HG03060 (cell line): ENCODE measurements around the gene SNCB.
"Not testable (repeated sequence)": the region's sequence is repeated elsewhere in the genome, so short reads cannot be mapped to it uniquely, and the experiment has no call there.

Source experiments
- ATAC-seq: cut with Tn5 transposase; IDR thresholded peaks from one replicate; pipeline ENCODE4 v1.9.1; 2021; ENCODE audit warnings: low read depth, moderate number of reproducible peaks; ENCODE audit not compliant: unreplicated experiment

SNCB gene

GRCh38 chr5:176606032-176606431 is 24.3 kb downstream of the SNCB start:
- ATAC-seq = no peak

DNA sequence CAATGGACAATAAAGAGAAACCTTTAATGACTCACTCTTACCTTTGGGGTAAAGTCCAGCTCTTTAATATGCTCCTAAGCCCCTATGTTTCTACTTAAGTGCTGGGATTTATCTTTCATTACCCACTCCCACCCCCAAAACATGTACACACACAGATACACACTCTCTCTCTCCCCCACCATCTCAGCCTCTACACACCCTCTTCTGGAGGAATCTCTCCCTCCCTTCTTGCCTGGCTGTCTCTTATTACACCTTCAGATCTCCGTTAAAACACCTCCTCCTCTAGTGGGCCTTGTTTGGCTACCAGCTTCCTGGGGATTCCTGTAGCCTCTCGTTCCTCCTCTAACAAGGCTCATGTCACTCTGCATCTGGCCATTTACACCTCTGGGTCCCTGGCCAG is 27.2 kb downstream of the SNCB start:
- no peak for ATAC-seq

DNA sequence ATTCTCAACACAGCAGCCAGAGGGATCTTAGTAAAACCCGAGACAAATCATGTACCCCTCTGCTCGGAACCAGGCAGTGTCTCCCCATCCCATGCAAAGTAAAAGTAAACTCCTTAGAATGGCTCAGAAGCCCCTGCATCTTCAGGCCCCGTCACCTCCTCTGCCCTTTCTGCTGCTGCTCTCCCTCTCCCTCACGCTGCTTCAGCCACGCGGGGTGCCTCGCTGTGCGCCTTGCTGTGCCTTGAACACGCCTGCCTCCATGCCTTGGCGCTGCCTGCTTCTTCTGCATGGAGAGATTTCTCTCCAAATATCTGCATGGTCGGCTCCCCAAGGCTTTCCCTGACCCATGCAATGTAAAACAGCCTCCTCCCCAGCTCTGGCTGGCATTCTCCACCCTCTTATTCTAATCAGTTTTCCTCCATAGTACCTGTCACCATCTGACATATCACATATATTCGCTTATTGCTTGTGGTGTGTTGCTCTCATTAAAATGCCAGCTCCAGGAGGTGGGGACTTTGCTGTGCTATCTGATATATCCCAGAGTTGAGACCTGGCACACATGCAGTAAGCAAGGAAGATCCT is 28.3 kb downstream of the SNCB start:
- ATAC-seq = no peak

DNA sequence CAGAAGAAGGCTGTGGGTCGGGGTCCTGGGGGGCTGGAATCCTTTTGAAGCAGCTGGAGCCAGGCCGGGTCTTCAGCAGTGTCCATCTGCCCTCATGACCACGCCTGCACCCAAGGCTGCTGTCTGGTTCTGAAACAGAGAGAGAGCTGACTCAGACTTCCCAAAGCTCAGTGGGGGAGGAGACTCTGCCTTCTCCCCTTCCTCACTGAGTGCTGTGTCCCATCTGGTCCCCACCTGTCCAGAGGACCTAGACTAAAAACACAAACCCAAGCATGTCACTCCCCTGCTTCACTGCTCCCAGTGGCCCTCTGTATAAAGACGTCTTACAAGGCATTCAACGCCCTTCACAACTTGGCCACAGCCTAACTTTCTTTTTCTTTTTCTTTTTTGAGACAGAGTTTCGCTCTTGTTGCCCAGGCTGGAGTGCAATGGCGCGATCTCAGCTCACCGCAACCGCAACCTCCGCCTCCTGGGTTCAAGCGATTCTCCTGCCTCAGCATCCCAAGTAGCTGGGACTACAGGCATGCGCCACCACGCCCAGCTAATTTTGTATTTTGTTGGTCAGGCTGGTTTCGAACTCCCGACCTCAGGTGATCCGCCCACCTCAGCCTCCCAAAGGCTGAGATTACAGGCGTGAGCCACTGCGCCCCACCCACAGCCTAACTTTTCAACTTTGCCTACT is 30.4 kb downstream of the SNCB start:
- not testable (repeated sequence) for ATAC-seq

GRCh38 chr5:176597417-176598389 is 32.6 kb downstream of the SNCB start:
- ATAC-seq = no peak

DNA sequence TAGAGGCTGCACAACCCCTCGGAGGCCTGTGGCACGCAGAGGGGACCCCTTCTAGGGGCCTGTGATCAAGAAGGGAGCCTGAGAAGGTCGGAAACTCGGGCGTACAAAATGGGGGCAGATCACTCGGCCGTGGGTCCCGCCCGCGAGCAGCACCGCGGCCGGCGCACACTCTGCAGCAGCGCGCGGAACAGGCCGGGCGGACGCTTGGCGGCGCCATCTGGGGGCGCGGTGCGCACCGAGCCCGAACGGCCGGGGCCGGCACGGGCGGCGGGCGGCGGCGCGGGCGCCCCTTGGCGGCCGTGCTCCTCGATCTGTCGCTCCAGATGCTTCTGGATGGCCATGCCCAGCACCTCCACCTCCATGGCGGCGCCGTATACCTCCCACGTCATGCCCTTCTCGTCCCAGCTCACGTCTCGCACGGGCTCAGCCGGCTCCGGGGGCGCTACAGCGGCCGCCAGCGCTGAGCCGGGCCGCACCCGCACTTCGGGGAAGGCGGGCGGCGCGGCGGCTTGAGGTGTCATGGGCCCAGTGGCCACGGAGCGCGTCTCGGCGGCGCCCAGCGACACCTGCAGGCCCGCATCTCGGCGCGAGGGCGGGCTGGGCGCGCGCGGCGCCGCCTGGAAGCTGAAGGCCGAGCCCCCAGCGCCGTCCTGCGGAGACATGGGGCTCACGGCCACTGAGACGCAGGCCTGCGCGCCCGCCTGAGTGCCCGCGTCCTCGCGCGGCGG is 33.5 kb downstream of the SNCB start:
- no peak for ATAC-seq

DNA sequence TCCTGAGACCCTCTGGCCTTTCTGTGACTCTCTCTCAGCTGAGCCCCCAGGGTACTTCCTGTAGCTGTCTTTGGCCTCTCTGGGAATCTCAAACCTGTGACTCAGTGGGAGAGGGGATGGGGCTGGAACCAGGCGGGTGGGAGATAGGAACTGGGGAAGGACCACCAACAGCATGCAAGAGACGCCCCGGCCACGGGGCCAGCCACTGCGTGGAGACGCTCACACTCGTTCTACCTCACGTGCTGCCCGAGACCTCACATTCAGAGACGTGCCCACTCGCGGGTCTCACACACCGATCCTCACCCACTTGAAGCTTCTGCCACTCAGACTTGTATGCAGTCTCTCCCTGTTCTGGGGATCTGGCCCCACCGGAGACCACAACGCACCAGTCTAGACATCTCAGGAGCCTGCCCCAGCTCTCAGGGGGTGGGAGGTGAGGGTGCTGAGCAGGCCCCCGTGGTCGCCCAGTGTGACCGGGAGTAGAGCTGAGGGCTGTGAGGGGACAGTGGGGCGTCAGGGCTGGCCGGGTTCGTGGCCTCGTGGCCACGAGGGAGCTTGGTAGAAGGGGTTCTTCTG is 34.2 kb downstream of the SNCB start:
- no peak for ATAC-seq

DNA sequence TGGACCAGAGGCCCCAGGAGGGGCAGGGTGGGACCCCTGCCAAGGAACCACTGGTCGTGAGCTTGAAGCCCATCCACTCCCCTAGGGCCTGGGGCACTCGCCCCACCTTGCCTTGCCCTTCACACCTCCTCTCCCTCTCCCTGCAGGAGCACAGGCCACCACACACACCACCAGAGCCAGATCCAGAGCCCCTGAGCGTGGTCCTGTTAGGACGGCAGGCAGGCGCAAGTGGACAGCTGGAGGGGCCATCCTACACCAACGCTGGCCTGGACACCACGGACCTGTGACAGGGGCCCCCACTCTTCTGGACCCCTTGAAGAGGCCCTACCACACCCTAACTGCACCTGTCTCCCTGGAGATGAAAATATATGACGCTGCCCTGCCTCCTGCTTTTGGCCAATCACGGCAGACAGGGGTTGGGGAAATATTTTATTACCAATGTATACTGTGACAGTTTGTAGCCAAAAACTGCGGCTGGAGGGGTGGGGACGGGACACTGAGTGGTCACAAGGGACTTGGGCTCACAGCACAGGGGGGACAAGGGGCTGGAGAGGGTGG is 34.9 kb downstream of the SNCB start:
- ATAC-seq = no peak

- ATAC-seq = no peak
Measured at GRCh38 chr5:176594554-176594953, 35.8 kb downstream of the SNCB start.

DNA sequence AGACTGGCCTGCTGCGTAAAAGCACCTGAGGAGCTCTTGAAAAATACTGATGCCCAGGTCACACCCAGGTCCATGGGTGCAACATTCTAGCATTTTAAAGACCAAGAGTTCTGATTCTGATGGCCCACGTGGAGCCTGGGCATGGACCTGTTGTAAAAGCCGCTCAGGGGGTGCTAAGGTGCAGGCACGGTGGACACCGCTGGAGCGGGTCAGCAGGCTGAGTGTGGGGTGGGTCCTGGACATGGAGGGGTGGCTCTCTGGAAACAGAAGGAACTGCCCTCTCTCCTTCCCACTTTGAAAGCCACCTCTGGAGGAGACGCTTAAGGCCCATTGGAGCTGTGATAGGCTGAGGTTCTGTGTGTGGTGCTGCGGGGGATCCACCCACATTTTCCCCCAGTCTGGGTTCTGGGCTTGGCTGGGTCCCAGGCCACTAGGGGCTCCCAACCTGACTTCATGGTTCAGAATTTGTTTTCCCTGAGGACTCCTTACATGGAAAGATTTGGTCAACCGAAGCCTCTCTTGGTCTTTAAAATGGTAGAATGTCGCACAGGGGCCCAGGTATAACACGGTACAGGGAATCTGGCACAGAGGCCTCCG is 37.0 kb downstream of the SNCB start:
- ATAC-seq = no peak

GRCh38 chr5:176592573-176592972 is 37.8 kb downstream of the SNCB start:
- ATAC-seq = no peak

GRCh38 chr5:176591667-176592066 is 38.7 kb downstream of the SNCB start:
- ATAC-seq = not testable (repeated sequence)

GRCh38 chr5:176590035-176590717 is 40.2 kb downstream of the SNCB start:
- ATAC-seq = no peak

DNA sequence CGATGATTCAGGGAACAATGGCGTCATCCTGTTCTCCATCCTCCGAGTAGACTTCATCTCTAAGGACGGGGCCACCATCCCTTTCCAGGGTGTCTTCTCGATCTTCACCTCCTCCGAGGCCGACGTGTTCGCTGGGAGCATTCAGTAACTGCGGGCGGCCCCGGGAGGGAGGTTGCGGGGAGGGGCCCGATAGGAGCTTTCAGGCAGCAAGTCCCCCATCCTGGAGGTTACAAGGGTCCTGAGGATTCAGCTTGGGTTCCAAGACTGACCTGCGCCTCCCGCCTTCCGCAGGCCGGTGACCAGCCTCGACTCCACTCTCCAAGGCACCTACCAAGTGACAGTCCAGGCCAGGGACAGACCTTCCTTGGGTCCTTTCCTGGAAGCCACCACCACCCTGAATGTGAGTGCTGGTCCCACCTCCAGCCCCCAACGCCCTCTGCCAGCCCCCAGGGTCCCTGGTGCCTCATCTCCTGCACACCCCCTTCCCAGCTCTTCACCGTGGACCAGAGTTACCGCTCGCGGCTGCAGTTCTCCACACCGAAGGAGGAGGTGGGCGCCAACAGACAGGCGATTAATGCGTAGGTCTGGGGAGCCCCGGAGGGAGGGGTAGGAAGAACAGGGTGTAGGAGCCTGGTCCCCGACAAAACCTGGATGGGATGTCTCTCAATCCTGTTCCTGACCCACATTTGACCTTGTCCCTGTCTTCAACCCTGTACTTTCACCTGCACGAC is 41.1 kb downstream of the SNCB start:
- ATAC-seq = no peak

- ATAC-seq = no peak
Measured at GRCh38 chr5:176588297-176588696, 42.0 kb downstream of the SNCB start.

DNA sequence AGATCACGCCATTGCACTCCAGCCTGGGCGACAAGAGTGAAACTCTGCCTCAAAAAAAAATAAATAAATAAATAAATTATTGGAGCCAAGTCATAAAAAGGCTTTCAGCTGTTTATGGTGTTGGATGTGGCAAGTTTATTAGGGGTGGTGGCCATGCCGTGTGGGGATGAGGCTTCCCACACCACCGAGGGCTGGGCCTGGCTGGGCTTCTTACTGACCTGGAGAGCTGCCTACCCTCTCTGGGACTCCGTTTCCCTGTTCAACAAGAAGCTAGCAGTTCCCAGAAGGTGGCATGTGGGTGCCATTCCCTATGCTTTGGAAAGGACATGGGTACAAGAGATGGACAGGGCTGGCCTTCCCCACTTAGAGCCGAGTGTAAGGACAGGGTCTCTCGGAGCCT is 42.9 kb downstream of the SNCB start:
- ATAC-seq = no peak

DNA sequence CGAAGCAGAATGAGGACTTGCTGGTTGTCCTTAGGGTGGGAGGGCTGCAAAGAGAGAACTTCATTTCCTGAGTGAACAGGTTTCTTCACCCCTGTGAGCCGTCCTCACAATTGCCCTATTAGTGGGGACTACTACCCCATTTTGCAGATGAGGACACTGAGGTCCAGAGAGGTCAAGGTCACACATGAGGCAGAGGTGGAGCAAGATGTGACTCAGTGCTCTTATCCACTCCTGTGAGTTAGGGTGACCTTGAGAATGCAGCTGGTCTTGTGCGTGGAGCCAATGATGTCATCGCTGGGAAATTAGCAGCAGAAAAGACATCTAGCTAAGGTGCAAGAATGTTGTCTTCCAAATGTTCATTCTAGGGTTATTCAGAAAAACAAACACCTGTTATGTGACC is 47.3 kb downstream of the SNCB start:
- no peak for ATAC-seq

GRCh38 chr5:176581361-176581760 is 49.0 kb downstream of the SNCB start:
- ATAC-seq = no peak
